HG02981 (cell line): ENCODE measurements around the gene METRN.
A peak's percentile ranks its signal among the peaks of the same experiment; 100 is the strongest.

Experiments
- ATAC-seq: cut with Tn5 transposase; IDR thresholded peaks from one replicate; pipeline ENCODE4 v1.9.1; 2021; ENCODE audit warnings: mild to moderate bottlenecking, moderate library complexity; ENCODE audit not compliant: unreplicated experiment

METRN gene

DNA sequence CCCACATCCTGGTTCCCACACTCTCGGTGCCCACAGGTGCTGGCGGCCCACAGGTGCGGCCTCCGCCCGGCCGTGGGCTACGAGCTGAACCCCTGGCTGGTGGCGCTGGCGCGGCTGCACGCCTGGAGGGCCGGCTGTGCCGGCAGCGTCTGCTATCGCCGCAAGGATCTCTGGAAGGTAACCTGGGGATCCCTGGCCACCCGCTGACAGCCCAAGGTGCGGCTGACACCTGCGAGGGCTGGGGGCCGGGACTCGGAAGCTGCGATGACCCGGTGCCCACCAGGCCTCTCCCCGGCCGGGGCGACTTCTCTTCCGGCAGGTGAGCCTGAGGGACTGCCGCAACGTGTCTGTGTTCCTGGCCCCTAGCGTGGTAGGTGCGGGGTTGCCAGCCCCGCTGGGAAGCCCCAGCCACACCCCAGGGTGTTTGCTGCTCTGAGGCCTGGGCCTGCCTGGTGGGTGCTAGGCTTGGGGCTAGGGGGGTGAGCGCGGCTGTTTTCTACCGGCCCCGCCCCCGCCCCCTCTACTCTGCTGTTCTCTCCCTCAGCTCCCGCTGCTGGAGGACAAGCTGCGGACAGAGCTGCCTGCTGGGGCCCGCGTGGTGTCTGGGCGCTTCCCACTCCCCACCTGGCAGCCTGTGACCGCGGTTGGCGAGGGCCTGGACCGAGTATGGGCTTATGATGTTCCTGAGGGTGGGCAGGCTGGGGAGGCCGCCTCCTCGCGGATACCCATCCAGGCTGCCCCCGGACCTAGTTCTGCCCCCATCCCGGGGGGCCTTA lies 7.0 kb downstream of the METRN start:
- ATAC-seq: no peak

DNA sequence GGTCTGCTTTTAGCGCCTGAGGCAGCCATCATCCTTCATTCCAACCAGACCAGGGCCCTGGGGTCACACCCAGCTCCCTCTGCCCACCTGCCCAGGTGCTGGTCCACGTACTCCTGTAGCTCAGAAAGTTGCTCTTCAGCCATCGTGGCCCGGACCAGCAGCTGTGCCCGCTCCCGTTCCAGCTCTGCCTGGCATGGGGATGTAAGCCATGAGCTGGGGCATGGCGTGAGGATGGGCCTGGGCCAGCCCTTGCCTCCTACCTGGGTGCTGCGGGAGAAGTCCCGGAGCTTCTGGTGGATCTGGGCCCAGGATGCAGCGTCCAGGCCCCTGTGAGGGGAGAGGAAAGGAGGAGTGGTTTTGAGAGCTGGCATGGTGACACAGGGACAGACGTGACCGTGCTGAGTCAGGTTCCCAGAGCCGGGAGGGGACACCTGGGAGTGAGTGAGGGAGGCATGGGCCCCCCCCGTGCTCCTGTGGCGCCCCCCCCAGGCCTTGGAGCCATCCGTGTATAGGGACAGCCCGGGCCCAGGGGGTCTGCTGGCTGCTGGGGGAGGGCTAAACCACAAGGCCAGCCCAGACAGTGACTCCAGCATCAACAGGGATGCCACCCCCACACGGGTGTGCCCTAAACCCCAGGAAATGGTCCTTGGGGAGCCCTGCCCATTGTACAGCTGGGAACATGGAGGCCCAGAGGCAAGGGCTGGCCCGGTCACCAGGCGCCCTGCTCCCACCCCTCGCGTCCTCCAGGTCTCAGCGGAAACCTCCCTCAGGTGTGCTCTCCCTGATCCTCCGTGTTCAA lies 8.1 kb downstream of the METRN start:
- ATAC-seq: no peak

DNA sequence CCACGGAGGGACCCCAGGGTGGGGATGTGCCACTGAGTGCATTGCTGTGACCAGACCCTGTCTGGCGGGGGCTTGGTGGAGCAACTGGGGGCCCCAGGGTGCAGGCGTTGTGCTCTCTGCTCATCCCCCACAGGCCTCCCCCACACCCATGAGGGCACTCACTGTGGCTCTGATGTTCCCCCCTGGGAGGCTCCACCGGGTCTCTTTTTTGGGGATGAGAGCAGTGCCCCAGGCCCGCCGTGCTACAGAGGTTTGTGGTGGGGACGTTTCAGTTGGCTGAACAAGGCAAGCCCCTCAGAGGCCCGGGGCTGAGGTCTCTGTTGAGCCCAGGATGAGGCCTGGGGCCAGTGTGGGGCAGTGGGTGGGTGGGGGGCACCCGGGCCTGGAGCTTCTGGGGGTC lies 8.8 kb downstream of the METRN start:
- no peak for ATAC-seq

DNA sequence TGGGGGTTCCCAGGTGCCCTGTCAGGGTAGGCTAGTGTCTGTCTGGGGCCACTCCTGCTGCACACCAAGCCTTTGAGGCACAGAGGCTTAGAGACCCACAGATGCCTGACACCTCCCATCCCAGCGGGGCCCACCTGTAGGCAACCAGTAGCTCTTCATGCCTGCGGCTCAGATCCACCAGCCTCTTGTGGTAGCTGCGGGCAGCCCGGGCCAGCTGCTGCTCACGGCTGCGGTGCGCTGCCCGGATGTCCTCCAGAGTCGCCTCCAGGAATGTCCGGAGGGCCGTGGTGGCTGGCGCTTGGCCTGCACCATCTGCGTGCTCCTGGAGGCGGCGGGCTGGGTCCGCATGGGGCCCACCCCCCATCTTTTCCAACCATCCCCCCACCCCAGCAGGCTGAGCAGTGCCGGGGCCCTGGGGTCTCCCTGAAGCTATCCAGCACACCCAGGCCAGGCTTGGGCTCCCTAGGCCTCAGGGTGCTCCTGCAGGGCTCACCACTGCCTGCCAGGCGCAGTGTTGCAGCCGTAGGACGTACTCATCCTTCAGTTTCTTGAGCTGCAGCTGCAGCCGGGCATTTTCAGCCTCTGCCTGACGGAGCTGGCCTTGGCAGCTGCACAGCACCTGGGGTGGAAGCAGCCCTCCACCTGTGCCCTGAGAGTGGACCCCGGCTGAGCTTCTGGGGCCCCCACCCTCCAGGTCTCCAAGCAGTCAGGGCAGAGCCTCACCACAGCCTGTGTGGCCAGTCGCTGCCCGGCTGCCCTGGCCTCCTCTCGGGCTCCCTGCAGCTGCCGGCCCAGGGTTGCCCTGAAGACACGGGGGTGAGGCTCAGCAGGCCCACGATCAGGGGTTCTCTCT lies 9.5 kb downstream of the METRN start:
- no peak for ATAC-seq

- ATAC-seq: no peak
Measured at GRCh38 chr16:725041-725376, 10.1 kb downstream of the METRN start.

GRCh38 chr16:725463-726187 lies 10.7 kb downstream of the METRN start:
- no peak for ATAC-seq

DNA sequence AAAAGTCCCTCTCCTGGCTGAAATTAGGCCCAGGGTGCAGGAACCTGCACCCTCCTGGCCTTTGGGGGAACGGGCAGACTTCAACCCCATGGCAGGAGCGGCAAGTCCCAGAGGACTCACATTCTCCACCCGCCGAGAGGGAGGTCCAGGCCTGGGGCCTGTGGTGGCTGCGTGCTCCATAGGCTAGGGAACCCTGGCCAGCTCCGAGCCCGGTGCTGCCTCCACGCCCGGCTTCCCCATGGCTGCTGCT lies 11.2 kb downstream of the METRN start:
- ATAC-seq: no peak

DNA sequence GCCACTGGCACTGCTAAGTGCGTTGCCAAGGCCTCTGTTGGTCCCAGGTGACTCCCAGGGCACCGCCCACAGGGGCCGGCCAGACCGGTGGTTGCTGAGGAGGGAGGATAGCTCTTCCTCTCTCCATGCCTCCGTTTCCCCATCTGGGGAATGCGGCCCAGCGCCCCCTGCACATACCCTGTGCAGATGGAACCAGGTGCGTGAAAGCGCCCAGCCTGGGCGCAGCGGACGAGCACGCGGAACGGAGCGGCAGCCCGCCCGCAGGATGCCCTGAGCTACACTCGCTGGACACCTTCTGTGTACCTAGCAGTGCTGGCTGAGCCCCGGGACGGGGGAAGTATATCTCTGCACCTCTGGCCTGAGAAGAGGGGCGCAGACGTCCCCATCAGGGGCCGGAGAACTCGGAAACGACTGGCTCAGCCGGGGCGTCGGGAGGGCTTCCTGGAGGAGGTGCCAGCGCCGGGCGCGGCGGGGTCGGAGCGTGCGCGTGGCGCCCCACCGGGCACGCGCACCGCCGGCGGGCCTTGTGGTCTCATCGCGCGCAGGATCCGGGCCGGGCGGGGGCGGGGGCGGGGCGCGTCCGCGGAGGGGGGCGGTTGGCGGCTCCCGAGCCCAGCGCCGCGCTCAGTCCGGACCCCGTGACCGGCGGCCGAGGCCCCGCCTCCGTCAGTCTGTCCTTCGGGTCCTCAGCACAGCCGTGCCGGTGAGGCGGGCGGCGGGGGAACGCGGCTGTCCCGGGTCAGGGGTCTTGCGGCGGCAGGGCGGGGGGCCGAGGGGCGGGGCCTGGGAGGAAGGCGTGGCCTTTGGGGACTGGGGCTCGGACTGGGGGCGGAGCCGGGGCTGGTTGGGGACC lies 11.7 kb downstream of the METRN start, which contains the start of the genes CCDC78 and HAGHL:
Gene CCDC78 (minus strand): TSS at position 6 of the 853 bp plus-strand sequence. CDS start 76 bp downstream, outside the sequence.
Gene HAGHL (plus strand): TSS at position 669 of the 853 bp plus-strand sequence. CDS start 404 bp downstream, outside the sequence.
- no peak for ATAC-seq

DNA sequence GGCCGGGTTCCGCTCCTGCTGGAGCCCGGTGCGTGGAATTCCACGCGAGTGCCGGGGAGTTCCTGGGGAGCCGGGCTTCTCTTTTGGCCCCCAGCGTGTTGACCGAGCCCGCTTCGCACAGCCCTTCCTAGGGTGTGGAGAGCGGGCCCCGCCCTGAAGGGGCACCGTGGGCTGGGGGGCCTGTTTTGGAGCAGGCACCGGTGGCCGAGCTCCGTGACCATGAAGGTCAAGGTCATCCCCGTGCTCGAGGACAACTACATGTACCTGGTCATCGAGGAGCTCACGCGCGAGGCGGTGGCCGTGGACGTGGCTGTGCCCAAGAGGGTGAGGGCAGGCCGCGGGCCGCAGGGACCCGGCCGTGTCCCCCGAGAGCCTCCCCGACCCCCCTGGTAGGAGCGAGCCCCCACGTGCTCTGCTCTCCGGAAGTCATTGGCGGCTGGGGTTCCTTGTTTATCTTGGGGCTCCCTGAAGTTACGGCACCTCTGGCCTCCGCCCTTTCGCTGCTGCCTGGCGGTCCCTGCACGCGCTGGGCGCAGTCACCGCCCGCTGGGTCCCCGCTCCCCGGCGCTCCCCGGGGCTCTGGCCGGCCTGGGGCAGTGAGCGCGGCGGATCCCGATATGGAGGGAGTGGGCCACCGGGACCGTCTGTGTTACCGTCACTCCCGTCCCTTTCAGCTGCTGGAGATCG lies 12.5 kb downstream of the METRN start:
- no peak for ATAC-seq

- peak; percentile 32 for ATAC-seq
Measured at GRCh38 chr16:728131-728889, 13.4 kb downstream of the METRN start.

DNA sequence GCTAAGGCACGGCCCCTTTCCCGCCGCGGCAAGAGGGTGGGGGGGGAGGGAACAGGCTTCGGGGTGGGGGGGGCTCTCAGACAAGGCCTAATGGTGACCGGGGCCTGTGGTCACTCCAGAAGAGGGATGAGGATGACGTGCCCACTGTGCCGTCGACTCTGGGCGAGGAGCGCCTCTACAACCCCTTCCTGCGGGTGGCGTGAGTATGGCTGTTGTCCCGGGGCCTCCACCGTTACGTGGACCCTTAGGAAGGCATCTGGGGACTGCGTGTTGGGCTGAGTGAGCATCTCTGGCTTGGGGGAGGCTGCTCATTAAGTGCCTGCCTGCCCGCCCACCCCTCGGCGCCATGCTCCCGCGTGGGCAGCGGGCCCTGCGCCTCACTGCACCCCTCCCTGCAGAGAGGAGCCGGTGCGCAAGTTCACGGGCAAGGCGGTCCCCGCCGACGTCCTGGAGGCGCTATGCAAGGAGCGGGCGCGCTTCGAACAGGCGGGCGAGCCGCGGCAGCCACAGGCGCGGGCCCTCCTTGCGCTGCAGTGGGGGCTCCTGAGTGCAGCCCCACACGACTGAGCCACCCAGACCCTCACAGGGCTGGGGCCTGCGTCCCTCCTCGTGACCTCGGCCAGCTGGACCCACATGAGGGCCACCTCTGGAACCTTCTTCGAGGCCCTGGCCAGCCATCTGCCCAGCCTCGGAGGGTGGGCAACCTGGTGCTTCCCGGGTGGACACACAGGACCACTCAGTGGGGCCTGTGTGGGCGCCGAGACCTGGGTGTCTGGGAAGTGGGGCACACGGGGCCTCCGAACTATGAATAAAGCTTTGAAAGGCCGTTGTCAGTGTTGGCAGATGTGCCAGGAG lies 14.2 kb downstream of the METRN start:
- no peak for ATAC-seq

DNA sequence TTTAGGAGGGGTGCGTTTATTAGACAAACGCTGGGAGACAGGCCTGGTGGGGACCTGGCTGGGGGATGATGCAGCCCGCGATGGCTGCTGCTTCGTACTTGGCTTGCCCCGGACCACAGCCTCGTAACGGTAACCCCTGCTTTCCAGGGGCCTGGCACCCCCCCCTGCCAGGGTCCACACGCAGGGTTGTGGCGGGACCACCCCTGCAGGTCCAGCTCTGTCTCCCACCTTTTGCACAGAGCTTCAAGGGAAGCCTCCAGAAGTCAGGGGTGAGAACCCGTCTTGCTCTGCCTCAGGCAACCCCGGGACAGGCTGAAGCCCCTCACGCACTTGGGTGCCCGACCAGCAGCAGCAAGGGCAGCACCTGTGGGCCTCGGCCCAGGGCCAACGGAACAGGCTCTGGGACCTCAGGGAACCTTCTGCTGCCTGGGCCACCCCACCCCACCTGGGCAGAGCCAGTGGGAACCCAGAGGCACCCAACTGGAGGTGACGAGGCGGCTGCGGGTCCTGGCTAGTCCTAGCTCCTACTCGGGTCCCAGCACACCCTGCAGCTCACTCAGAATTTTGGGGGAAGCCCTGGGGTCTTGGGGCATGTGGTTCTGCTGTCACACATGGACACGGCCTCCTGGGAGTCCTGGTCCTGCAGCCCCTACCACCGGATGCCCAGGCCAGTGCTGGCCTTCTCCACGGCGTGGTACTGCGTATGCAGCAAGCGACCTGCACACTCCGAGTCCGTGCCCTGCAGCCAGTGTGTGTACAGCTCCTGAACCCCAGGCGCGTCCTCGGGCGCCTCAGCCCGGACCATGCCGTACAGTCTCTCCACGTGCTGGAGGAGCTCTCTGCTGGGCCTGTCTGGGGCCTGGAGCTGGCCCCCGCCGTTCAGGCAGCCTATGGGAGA lies 15.1 kb downstream of the METRN start:
- ATAC-seq: no peak

GRCh38 chr16:730666-731509 lies 16.0 kb downstream of the METRN start:
- no peak for ATAC-seq

DNA sequence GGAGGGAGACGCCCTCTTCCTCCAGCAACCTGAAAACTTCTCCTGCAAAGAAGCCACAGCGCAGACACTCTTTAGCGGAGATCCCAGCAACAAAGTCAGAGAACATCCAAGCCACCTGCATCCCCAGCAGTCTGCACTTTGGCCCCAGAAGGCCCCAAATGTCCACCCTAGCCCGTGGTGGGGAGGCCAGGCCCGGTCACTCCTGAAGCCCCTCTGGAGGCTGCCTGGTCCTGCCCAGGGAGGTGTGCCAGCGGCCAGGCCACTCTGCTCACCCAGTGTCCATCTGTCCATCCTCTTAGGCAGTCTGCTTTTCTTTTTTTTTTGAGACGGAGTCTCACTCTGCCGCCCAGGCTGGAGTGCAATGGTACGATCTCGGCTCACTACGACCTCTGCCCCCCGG lies 17.4 kb downstream of the METRN start:
- ATAC-seq: no peak

DNA sequence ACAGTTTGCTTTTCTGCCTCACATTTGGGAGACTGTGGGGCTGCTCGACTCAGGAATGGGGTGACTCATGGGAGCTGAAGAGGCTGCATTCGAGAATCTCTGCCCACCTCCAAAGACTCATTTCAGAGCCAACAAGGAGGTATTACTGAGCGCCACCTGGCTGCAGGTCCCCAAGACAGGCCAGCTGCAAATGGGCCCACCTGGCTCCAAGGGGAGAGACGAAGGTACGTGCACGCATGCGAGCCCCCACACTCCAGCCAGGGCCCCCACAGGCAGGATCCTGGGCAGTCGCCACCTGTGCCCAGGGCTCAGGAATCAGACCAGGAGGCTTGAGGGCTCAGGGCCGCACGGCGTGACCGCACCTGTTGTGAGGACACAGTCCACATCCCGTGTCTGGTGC lies 18.0 kb downstream of the METRN start:
- ATAC-seq: no peak
